ENCODE results near the gene HTN1.
"Not testable (repeated sequence)": the region's sequence is repeated elsewhere in the genome, so short reads cannot be mapped to it uniquely, and the experiment has no call there.

The HTN1 gene

DNA sequence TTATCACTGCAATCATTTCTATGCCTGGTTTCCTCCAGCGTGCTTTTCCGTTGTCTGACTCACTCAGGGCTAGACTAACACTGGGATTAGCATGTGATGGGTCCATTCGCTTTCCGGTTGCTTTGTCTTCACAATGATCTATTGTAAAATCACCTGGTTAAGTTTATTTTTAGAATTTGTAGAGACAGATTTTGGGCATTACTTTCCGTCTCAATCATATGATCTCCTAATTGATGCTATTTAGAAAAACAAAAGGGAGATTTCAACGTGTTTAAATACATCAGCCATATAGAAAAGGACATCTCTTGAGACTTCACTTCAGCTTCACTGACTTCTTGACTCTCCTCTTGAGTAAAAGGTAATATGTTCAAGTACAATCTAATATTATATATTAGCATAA, at the start of gene HTN1:
Gene HTN1 (plus strand): TSS at position 301 of the 400 bp plus-strand sequence. CDS start 2,639 bp downstream, outside the sequence.
- not testable (repeated sequence) for DNase-seq

DNA sequence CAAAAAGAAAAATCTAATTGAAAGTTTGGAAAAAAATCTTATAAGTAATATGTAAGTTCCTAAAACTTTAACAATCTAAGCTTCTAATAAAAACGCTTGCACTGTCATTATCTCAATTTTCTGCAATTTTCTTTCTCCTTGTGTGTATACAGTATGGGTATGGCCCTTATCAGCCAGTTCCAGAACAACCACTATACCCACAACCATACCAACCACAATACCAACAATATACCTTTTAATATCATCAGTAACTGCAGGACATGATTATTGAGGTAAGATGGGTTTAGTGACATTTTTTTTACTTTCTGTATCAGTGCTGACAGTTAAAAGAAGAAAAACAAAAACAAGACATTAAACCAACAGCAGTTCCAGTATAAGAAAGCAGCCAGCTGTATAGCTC, 49.5 kb upstream of the HTN1 start:
- no peak for DNase-seq

DNA sequence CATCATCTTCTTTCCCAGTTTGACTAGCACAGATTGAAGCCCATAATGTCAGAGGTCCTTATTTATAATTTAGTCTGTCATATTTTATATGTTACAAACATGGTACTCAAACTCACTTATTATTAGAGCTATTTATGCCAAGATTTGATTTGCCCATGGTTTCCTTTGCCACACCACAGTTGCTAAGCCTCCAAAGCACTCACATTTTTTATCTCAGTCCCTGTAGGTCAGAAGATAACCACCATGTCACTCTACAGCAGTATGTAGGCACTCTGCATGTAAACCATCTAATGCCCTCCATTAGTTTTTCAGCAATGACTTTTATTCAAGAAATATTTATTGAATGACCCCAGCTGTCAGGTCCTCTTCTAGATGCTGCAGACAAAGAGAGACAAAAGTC, 47.7 kb upstream of the HTN1 start:
- DNase-seq, result no peak

DNA sequence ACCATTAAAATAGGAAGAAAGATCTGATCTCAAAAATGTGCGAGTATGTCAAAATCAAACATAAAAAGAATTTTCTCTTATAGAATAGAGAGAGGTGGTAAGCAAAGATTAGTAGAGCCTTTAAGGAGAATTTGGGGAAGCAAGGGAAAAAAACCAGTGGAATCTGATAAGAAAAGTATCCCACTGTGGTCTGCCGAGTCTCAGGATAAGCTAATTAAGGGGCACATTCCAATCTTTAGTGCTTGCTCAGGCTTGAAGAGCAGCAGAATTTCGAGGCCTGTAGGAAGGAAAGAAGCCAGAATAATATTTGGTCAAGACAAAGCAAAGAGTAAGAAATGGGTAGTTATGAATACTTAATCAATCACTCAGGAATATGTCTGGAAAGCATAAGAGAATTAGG, 41.5 kb upstream of the HTN1 start:
- DNase-seq, result no peak

DNA sequence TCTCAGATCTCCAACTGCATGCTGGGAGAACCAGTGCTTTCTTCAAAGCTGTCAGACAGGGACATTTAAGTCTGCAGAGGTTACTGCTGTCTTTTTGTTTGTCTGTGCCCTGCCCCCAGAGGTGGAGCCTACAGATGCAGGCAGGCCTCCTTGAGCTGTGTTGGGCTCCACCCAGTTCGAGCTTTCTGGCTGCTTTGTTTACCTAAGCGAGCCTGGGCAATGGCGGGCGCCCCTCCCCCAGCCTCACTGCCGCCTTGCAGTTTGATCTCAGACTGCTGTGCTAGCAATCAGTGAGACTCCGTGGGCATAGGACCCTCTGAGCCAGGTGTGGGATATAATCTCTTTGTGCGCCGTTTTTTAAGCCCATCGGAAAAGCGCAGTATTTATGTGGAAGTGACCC, 31.2 kb upstream of the HTN1 start:
- DNase-seq, result not testable (repeated sequence)

DNA sequence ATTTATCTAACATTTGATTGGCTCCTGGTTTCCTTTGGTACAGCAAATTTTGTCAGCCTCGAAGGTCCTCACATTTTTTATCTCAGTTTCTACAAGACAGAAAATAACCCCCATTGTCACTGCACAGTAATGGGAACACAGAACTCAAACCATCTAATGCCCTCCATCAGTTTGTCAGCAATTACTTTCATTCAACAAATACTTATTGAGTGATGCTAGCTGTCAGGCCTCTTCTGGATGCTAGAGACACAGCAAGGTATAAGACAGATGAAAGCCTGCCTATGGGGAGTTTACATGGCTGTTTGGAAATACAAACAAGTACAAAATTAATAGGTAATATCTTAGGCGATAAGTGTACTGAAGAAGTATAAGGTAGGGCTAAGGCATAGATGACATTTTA, 27.0 kb upstream of the HTN1 start:
- DNase-seq, result no peak

DNA sequence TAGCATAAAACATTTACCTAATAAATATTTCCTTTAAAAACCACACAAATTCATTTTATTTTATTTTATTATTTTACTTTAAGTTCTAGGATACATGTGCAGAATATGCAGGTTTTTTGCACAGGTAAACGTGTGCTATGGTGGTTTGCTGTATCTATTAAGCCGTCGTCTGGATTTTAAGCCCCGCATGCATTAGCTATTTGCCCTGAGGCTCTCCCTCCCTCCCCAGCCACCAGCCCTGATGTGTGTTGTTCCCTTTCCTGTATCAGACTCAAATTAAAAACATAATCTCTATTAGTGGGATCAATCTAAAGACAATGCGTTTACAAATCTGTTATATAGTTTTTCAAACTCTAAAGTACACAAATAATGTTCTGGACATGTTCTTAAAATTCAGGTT, 23.2 kb upstream of the HTN1 start:
- no peak for DNase-seq

DNA sequence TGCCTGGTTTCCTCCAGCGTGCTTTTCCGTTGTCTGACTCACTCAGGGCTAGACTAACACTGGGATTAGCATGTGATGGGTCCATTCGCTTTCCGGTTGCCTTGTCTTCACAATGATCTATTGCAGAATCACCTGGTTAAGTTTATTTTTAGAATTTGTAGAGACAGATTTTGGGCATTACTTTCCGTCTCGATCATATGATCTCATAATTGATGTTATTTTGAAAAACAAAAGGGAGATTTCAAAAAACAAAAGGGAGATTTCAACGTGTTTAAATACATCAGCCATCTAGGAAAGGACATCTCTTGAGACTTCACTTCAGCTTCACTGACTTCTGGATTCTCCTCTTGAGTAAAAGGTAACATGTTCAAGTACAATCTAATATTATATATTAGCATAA, 22.1 kb upstream of the HTN1 start, which contains the start of gene HTN3:
Gene HTN3 (plus strand): TSS at position 301 of the 400 bp plus-strand sequence. CDS start 2,282 bp downstream, outside the sequence.
- DNase-seq, result not testable (repeated sequence)

DNA sequence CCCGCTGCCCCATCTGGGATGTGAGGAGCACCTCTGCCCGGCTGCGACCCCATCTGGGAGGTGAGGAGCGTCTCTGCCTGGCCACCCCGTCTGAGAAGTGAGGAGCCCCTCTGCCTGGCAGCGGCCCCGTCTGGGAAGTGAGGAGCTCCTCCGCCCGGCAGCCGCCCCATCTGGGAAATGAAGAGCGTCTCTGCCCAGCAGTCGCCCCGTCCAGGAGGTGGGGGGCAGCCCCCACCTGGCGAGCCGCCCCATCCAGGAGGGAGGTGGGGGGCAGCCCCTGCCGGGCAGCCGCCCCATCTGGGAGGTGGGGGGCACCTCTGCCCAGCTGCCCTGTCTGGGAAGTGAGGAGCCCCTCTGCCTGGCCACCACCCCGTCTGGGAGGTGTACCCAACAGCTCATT, 12.7 kb upstream of the HTN1 start:
- DNase-seq, result not testable (repeated sequence)

DNA sequence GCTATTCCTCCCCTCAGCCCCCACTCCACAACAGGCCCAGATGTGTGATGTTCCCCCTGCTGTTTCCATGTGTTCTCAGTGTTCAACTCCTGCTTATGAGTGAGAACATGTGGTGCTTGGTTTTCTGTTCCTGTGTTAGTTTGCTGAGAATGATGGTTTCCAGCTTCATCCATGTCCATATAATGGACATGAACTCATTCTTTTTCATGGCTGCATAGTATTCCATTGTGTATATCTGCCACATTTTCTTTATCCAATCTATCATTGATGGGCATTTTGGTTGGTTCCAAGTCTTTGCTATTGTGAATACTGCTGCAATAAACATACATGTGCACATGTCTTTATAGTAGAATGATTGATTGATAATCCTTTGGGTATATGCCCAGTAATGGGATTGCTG, 10.3 kb upstream of the HTN1 start:
- DNase-seq, result not testable (repeated sequence)

DNA sequence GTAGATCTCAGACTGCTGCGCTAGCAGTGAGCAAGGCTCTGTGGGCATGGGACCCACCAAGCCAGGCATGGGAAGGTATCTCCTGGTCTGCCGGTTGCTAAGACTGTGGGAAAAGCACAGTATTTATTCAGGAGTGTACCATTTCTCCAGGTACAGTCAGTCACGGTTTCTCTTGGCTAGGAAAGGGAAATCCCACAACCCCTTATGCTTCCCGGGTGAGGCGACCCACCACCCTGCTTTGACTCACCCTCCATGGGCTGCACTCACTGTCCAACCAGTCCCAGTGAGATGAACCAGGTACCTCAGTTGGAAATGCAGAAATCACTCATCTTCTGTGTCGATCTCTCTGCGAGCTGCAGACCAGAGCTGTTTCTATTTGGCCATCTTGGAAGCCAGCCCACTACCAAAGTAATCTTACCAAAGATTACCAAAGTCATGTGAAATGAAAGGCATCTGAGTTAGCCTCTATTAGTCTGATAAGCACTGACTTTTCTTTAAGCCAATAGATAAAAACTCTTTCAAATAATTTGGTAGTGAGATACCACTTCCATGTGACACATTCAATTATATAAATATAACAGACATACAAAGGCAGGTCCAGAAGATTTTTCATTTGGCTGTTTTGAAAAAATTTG, 8.5 kb upstream of the HTN1 start:
- no peak for DNase-seq

DNA sequence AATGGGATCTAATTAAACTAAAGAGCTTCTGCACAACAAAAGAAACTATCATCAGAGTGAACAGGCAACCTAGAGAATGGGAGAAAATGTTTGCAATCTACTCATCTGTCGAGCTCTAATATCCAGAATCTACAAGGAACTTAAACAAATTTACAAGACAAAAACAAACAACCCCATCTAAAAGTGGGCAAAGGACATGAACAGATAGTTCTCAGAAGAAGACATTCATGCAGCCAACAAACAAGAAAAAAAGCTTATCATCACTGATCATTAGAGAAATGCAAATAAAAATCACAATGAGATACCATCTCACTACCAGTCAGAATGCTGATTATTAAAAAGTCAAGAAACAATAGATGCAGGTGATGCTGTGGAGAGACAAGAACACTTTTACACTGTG, 6.3 kb downstream of the HTN1 start:
- not testable (repeated sequence) for DNase-seq

DNA sequence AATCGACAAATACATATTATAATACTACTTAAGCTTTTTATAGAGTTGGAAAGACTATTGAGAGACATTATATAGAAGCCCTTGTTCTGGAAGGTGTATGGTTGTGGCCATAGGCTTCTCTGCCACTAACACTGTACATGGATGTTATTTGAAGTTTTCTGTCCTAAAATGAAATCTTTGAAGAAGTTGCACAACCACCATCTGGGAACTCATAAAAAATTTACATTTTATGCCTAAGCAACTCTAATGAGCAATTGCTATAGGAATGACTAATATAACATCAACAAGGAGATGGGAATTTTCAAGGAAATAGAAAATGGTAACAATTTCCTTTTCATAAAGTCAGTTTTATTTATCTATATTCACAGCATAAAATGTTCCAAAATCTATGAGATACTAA, 7.4 kb downstream of the HTN1 start:
- DNase-seq, result no peak

DNA sequence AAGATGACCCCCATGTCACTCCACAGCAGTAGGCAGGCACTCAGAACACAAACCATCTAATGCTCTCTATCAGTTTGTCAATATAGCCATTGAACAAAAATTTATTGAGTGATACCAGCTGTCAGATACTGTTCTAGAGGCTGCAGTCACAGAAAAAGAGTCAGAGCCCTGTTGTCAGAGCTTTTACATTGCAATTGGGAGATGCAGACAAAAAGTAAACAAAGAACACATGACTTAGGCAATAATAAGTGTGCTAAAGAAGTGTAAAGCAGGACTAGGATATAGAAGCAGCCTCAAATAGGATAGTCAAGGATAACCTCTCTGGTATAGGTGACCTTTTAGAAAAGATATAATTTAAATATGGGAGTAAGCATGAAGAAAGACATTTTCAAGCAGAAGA, 8.9 kb downstream of the HTN1 start:
- no peak for DNase-seq

DNA sequence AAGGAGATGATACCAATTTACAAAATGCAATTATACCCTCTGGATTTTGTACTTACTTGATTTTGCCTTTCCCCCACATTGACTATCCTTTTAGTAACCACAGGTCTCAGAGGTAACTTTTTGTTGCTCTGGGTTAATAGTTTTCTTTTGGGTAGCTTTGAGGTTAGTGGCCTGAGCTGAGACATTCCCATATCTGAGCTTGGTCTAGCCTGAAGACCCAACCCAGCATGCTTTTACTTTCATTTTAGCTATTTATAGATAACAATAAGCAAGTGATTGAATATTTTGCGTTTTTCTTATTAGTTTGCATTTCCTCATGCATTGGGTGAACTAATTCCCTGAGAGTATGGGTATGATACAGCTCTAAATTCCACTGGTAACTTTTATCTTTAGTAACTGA, 11.8 kb downstream of the HTN1 start:
- no peak for DNase-seq

DNA sequence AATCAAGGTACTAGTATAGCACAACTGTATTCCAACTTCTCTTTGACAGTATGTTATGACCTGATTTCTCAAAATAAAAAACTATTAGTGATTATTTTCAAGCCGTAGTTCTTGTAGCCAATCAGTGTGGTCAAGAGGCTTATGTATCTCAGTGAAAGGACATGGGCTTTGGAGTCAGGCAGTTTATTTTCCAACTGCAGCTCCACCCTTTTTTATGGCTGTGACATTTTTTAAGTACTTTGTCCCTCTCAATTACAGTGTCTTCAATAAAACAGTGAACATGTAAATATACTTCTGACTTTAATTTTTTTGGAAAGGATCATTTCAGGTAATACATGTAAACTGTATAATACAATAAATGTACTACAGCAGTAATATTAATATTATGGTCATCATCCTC, 30.0 kb downstream of the HTN1 start:
- no peak for DNase-seq

DNA sequence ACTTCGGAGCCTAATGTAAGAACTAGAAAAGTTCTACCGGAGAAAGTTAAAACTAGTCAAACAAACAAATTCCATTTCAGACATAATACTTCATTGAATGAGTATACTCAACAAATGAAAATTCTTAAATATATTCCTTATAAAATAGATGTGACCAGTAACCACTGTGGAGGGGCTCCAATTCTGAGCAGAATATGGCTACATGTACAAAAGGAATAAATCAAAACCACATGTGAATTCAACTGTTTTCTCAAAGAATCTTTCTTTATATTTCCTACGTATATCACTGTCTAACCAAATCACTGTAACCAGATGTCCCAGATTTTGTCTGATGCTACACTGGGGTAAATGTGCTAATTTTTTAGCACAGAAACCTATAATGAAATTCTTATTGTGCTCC, 49.0 kb downstream of the HTN1 start:
- no peak for DNase-seq

Data from NCI-H510A treated with DMSO at 0.1 percent for 48 hours (cell line).